Activated naive CD8-positive, alpha-beta T cell treated with anti-CD3 and anti-CD28 coated beads, Interleukin-2, amount 10 ng/mL, durations not matched to agents 7 days and 5 days (primary cell): ENCODE data around the gene GDE1. TPM values are rescaled to one million over a fixed set of nuclear protein-coding genes. Genes with fewer than 3 reads are reported as not detected.

Experiments used
- ATAC-seq: fragments of 150-1000 bp; cut with Tn5 transposase; one replicate; pipeline ENCODE4 v1.10.0; 2021; ENCODE audit warnings: low read depth, moderate library complexity
- POLR2A ChIA-PET: fragments of 350-600 bp; sonication (Branson Sonifier 250); formaldehyde crosslinking; loops from one replicate; lab custom pipeline; 2021; ENCODE audit warnings: antibody characterized with exemption; lab: Charles Lee
- DNase-seq: peaks from one replicate; pipeline ENCODE4 v3.0.0; 2021
- H3K27ac Mint-ChIP-seq: one replicate; pipeline ENCODE4 v1.8.0; 2022; ENCODE audit warnings: mild to moderate bottlenecking, mixed read lengths
- H3K27me3 Mint-ChIP-seq: one replicate; pipeline ENCODE4 v1.8.0; 2022; ENCODE audit warnings: mild to moderate bottlenecking, moderate library complexity, mixed read lengths
- H3K36me3 Mint-ChIP-seq: one replicate; pipeline ENCODE4 v1.8.0; 2021; ENCODE audit warnings: mild to moderate bottlenecking, mixed read lengths
- H3K4me1 Mint-ChIP-seq: one replicate; pipeline ENCODE4 v1.8.0; 2021; ENCODE audit warnings: mixed read lengths
- H3K4me3 Mint-ChIP-seq: one replicate; pipeline ENCODE4 v1.8.0; 2022; ENCODE audit warnings: mild to moderate bottlenecking, moderate library complexity, mixed read lengths
- H3K9me3 Mint-ChIP-seq: one replicate; pipeline ENCODE4 v1.8.0; 2021; ENCODE audit warnings: mixed read lengths
- total RNA-seq, 2 experiments: library from RNA; stranded (reverse); gene quantifications; one replicate each; pipeline ENCODE4 v1.2.3, GENCODE V29; 2021

GDE1 gene
- total RNA-seq, 2 experiments from 2014 or later: 22.0 to 22.6 TPM

GRCh38 chr16:19520861-19521331 lies 1.0 kb downstream of the GDE1 start:
- DNase-seq (no peak), ATAC-seq (no peak)
- Mint-ChIP-seq H3K36me3 (peaks cover 8% of the 10 kb centered on the region), H3K4me3 (peak overlapping the region; percentile 100), H3K27me3 (no peaks in the 10 kb centered on the region), H3K9me3 (no peaks in the 10 kb centered on the region), H3K4me1 (peaks cover 40% of the 10 kb centered on the region), H3K27ac (peak overlapping the region; percentile 98)
- POLR2A ChIA-PET: interaction anchor here (1.3 to 2.0 kb wide), 2 partner anchors 15 to 35 kb away, joined by 4 read pairs; partner anchors contain the start of gene VPS35L

GRCh38 chr16:19518388-19518787 lies 3.5 kb downstream of the GDE1 start:
- H3K9me3 Mint-ChIP-seq: no peaks in the 10 kb centered on the region
- no peak for ATAC-seq
- H3K27me3 Mint-ChIP-seq: no peaks in the 10 kb centered on the region
- peaks cover 34% of the 10 kb centered on the region for H3K4me1 Mint-ChIP-seq
- POLR2A ChIA-PET: no interaction called here
- no peak overlapping the region for H3K4me3 Mint-ChIP-seq
- no peak overlapping the region for H3K27ac Mint-ChIP-seq
- no peak for DNase-seq
- H3K36me3 Mint-ChIP-seq: peaks cover 18% of the 10 kb centered on the region

- Mint-ChIP-seq H3K27me3 (no peaks in the 10 kb centered on the region), H3K4me1 (peaks cover 34% of the 10 kb centered on the region), H3K4me3 (no peak overlapping the region), H3K36me3 (peaks cover 27% of the 10 kb centered on the region), H3K9me3 (no peaks in the 10 kb centered on the region), H3K27ac (no peak overlapping the region)
- ATAC-seq (no peak), DNase-seq (no peak)
- POLR2A ChIA-PET: no interaction called here
These were observed 4.3 kb downstream of the GDE1 start for GRCh38 chr16:19517424-19518089.

- POLR2A ChIA-PET: no interaction called here
- H3K4me1 Mint-ChIP-seq: peaks cover 22% of the 10 kb centered on the region
- H3K9me3 Mint-ChIP-seq: no peaks in the 10 kb centered on the region
- ATAC-seq (no peak), DNase-seq (no peak)
- peaks cover 34% of the 10 kb centered on the region for H3K36me3 Mint-ChIP-seq
- no peak overlapping the region for H3K4me3 Mint-ChIP-seq
- no peaks in the 10 kb centered on the region for H3K27me3 Mint-ChIP-seq
- no peak overlapping the region for H3K27ac Mint-ChIP-seq
These were observed 6.1 kb downstream of the GDE1 start for GRCh38 chr16:19515757-19516156.

- Mint-ChIP-seq H3K27ac (no peak overlapping the region), H3K9me3 (no peaks in the 10 kb centered on the region), H3K27me3 (no peaks in the 10 kb centered on the region), H3K4me3 (no peak overlapping the region), H3K4me1 (peaks cover 9% of the 10 kb centered on the region), H3K36me3 (peaks cover 36% of the 10 kb centered on the region)
- ATAC-seq (no peak), DNase-seq (no peak)
- POLR2A ChIA-PET: no interaction called here
These were observed 8.4 kb downstream of the GDE1 start for GRCh38 chr16:19513377-19514053.

GRCh38 chr16:19512297-19512696 lies 9.6 kb downstream of the GDE1 start:
- Mint-ChIP-seq H3K27me3 (no peaks in the 10 kb centered on the region), H3K4me1 (peaks cover 6% of the 10 kb centered on the region), H3K9me3 (no peaks in the 10 kb centered on the region), H3K27ac (no peak overlapping the region), H3K4me3 (no peak overlapping the region), H3K36me3 (peaks cover 34% of the 10 kb centered on the region)
- ATAC-seq (no peak), DNase-seq (no peak)
- POLR2A ChIA-PET: no interaction called here

GRCh38 chr16:19507867-19508266 lies 14.0 kb downstream of the GDE1 start:
- Mint-ChIP-seq H3K9me3 (no peaks in the 10 kb centered on the region), H3K27me3 (no peaks in the 10 kb centered on the region), H3K4me3 (no peak overlapping the region), H3K4me1 (peaks cover 7% of the 10 kb centered on the region), H3K27ac (no peak overlapping the region), H3K36me3 (peaks cover 25% of the 10 kb centered on the region)
- ATAC-seq (no peak), DNase-seq (no peak)
- POLR2A ChIA-PET: interaction anchor here (1.8 kb wide), 1 partner anchor 16 kb away, joined by 10 read pairs; the partner anchor contains the start of gene CCP110

GRCh38 chr16:19506965-19507364 lies 14.9 kb downstream of the GDE1 start:
- Mint-ChIP-seq H3K27me3 (no peaks in the 10 kb centered on the region), H3K9me3 (no peaks in the 10 kb centered on the region), H3K4me3 (no peak overlapping the region), H3K27ac (no peak overlapping the region), H3K36me3 (peaks cover 22% of the 10 kb centered on the region), H3K4me1 (peaks cover 7% of the 10 kb centered on the region)
- ATAC-seq (no peak), DNase-seq (no peak)
- POLR2A ChIA-PET: no interaction called here

GRCh38 chr16:19505600-19506303 lies 16.1 kb downstream of the GDE1 start:
- no peak overlapping the region for H3K4me3 Mint-ChIP-seq
- no peak for DNase-seq
- no peak for ATAC-seq
- H3K27me3 Mint-ChIP-seq: no peaks in the 10 kb centered on the region
- H3K9me3 Mint-ChIP-seq: no peaks in the 10 kb centered on the region
- POLR2A ChIA-PET: interaction anchor here (1.2 to 1.4 kb wide), 2 partner anchors 15 to 18 kb away, joined by 3 to 4 read pairs; partner anchors contain the start of gene CCP110
- H3K36me3 Mint-ChIP-seq: peaks cover 18% of the 10 kb centered on the region
- H3K27ac Mint-ChIP-seq: no peak overlapping the region
- peaks cover 7% of the 10 kb centered on the region for H3K4me1 Mint-ChIP-seq

GRCh38 chr16:19503461-19504075 lies 18.3 kb downstream of the GDE1 start:
- Mint-ChIP-seq H3K27me3 (no peaks in the 10 kb centered on the region), H3K36me3 (peaks cover 19% of the 10 kb centered on the region), H3K9me3 (no peaks in the 10 kb centered on the region), H3K4me3 (no peak overlapping the region), H3K4me1 (peaks cover 7% of the 10 kb centered on the region), H3K27ac (no peak overlapping the region)
- ATAC-seq (no peak), DNase-seq (no peak)
- POLR2A ChIA-PET: interaction anchor here (1.3 kb wide), 1 partner anchor 120 kb away, joined by 4 read pairs; no protein-coding TSS in a partner anchor

GRCh38 chr16:19502395-19503131 lies 19.3 kb downstream of the GDE1 start:
- POLR2A ChIA-PET: interaction anchor here (0.7 to 1.3 kb wide), 2 partner anchors 119 to 185 kb away, joined by 3 to 4 read pairs; no protein-coding TSS in a partner anchor
- H3K36me3 Mint-ChIP-seq: peaks cover 19% of the 10 kb centered on the region
- H3K27me3 Mint-ChIP-seq: no peaks in the 10 kb centered on the region

GRCh38 chr16:19499481-19499880 lies 22.4 kb downstream of the GDE1 start:
- POLR2A ChIA-PET: no interaction called here
- H3K36me3 Mint-ChIP-seq: peaks cover 15% of the 10 kb centered on the region
- H3K4me1 Mint-ChIP-seq: peaks cover 4% of the 10 kb centered on the region
- no peak overlapping the region for H3K27ac Mint-ChIP-seq
- no peak for ATAC-seq
- no peaks in the 10 kb centered on the region for H3K27me3 Mint-ChIP-seq
- H3K4me3 Mint-ChIP-seq: no peak overlapping the region
- H3K9me3 Mint-ChIP-seq: no peaks in the 10 kb centered on the region
- no peak for DNase-seq

More at GRCh38 chr16:19502395-19503131, 19.3 kb downstream of the GDE1 start:
- Mint-ChIP-seq H3K4me3 (no peak overlapping the region), H3K27ac (no peak overlapping the region), H3K9me3 (no peaks in the 10 kb centered on the region), H3K4me1 (peaks cover 7% of the 10 kb centered on the region)
- DNase-seq (peak; percentile 42), ATAC-seq (peak; percentile 66)
